NT2/D1 (cell line): ENCODE results near the gene DCAF12.

Experiments used
- YY1 ChIP-seq: IDR thresholded peaks from 2 replicates; pipeline ENCODE4 v1.6.1; 2011; ENCODE audit not compliant: insufficient read length, insufficient read depth
- ZNF274 ChIP-seq: IDR thresholded peaks from 2 replicates; pipeline ENCODE4 v1.6.1; 2011; ENCODE audit warnings: mild to moderate bottlenecking, low read depth, low read length

GRCh38 chr9:34124926-34125325 is 1.6 kb downstream of the DCAF12 start:
- TF ChIP-seq ZNF274: no peak
- TF ChIP-seq YY1: no peak
